HG03196 (cell line): Measurements from ENCODE around the gene OR4D6.
"Not testable (repeated sequence)": the region's sequence is repeated elsewhere in the genome, so short reads cannot be mapped to it uniquely, and the experiment has no call there.

Source experiments
- ATAC-seq: cut with Tn5 transposase; IDR thresholded peaks from one replicate; pipeline ENCODE4 v1.9.1; 2021; ENCODE audit not compliant: unreplicated experiment

Gene OR4D6

DNA sequence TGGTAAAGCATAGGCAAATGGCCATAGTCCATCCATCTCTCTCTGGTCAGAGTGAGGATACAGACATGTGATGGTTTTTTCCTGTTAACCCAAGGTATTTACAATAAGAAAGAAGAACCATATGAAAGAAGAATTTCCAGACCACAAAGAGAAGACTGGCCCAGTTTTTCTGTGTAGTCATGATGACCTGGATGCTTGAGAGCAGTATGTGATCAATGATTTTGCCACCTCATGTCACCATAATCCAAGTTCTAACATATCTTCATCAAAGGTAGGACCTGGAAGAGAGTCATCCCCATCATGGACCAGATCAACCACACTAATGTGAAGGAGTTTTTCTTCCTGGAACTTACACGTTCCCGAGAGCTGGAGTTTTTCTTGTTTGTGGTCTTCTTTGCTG is at the start of gene OR4D6:
Gene OR4D6, plus strand, starts transcription at position 301 of the 400 bp plus-strand sequence. Its CDS starts 0 bp downstream, at position 301.
- ATAC-seq, result no peak

DNA sequence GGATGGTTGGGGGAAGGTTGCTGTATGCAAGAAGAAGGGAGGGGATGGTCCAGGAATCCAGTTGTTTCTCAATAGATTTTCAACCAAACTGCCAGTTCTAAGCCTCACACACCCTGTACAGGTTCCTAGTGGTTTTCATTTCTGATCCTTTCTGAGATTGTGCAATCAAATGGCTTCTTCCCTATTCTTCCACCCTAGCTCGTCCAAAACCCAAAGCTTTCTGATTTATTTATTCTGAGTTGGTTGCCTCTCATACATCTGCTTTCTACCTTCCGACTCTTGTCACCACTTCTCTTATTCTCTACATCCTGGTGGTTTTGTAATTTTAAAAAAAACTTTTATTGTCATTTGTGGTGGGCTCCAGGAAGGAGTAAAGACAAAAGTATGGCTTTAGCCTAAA is 43.1 kb upstream of the OR4D6 start:
- no peak for ATAC-seq

DNA sequence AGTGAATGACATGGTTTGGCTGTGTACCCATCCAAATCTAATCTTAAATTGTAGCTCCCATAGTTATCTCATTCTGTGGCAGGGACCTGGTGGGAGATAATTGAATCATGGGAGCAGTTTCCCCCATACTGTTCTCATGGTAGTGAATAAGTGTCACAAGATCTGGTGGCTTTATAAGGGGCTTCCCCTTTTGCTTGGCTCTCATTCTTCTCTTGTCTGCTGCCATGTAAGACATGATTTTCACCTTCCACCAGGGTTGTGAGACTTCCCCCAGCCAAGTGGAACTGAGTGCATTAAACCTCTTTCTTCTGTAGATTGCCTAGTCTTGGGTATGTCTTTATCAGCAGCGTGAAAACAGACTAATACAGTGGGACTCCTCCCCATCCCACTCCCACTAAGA is 41.6 kb upstream of the OR4D6 start:
- ATAC-seq, result no peak

DNA sequence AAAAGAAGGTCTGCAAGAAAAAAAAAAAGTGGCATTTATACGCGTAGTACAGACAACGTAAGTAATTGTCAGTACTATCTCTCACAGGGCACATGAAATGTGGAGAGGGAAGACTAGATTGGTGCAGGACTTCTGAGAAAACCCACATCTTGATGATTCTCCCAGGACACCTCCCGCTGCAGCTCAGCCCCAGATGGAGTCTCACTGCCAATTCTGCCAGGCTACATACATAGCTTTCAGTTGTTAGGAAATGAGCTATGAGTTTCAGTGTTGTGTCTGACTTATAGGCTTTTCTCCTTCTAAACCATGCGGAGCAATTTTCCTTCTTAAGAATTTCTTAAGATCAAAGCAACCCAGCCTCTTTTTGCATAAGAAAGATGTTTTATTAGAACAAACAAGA is 40.1 kb upstream of the OR4D6 start:
- ATAC-seq, result no peak

DNA sequence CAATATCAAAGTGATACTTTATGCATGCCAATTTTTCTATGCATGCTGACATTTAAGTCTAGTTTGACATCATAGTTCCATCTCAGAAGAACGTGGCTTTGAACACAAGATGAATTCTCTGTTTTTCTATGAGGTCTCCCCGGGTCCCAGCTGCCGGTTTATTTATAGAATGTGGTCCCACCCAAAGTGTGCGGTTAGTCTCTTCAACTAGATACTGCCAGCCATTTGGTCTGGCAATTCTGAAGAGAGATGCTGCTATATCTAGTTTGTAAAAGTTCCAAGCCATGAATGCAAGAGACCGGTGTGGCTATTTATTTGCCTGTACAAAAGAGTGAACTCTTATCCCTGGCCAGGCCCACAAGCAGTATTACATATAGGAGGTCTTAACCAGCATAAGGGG is 39.7 kb upstream of the OR4D6 start:
- no peak for ATAC-seq

DNA sequence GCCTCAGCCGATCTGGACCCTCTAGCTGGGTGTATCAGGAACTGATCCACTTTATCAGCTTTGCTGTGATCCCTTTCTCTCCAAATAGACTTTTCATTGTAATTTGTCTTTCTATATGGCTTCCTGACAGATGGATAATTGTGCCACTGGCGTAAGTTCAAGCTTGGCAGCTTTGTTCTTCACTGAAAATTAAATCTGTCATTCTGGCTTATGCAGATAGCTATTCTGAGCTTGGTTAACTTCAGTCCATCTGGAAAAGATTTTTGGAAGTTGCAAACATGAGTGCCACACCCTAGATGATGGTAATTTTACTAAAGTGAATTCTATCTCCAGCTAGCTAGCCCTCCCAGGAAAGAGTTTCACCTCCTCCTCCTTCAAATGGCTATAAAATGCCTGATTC is 38.6 kb upstream of the OR4D6 start:
- no peak for ATAC-seq

DNA sequence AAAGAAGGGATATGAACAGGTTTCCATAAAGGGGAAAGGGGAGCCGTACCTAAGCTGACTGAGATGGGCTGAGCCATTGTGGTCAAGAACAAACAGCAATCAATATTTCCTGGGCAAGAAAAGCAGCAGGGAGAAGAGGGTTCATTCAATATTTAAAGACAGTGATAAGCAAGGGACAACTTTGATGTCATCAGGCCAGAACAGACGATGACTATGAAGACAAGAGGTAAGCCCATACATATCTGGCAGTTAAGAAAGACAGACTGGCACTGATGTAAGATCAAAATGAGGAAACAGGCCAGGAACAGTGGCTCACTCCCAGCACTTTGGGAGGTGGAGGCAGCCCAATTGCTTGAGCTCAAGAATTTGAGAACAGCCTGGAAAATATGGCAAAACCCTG is 32.9 kb upstream of the OR4D6 start:
- no peak for ATAC-seq

DNA sequence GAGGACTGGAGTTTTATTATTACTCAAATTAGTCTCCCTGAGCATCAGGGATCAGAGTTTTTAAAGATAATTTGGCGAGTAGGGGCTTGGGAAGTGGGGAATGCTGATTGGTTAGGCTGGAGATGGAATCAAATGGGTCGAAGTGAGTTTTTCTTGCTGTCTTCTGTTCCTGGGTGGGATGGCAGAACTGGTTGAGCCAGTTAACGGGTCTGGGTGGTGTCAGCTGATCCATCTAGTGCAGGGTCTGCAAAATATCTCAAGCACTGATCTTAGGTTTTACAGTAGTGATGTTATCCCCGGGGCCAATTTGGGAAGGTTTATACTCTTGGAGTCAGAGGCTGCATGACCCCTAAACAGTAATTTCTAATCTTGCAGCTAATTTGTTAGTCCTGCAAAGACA is 31.6 kb upstream of the OR4D6 start:
- no peak for ATAC-seq

DNA sequence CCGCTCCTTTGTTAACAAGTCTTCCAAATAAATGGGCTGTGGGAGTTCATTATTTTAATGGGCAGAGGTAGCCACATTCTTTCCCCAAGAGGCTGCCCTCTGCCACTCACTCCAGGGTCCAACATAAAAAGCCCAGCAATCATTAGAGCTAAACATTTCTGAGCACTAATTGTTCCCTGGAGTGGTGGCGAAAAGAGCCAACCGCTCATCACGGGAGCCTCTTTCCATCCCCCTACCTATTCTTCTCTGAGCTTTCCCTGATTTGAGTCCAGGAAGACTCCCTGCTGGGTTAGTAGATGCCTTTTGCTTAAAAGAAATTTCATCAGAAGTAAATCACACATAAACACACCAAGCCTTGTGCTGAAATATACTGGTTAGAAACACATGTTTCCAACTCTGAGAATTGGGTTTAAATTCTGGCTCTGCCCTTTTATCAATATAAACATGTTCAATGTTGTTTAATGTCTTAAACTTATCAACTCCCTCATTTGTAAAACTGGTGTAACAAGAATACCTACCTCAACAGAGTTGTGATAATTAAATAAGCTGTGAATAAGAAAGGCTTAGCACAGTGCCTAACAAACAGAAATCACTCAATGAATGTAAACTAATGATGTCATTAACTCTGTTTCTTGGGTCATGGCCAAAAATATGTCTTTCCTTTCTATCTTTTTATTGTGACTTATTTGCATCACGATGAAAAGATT is 30.2 kb upstream of the OR4D6 start, which contains the start of gene OR5A2:
Gene OR5A2, minus strand, starts transcription at position 53 of the 707 bp plus-strand sequence. CDS start 3,460 bp downstream, outside the sequence.
- ATAC-seq, result no peak

DNA sequence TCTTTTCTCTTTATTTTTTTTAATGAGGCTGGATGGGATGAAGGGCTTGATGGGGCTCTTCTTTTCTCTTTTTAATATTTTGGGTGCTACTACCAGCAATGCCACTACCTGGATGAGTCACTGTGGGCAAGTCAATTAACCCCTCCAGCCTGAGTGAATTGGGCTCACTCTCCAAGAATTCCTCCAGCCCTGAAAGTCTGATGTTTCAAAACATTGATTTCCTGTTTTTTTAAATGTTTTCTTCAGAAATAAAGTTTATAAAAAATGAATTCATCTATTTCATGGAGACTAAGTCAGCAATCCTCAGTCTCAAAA is 29.7 kb upstream of the OR4D6 start:
- ATAC-seq, result no peak

DNA sequence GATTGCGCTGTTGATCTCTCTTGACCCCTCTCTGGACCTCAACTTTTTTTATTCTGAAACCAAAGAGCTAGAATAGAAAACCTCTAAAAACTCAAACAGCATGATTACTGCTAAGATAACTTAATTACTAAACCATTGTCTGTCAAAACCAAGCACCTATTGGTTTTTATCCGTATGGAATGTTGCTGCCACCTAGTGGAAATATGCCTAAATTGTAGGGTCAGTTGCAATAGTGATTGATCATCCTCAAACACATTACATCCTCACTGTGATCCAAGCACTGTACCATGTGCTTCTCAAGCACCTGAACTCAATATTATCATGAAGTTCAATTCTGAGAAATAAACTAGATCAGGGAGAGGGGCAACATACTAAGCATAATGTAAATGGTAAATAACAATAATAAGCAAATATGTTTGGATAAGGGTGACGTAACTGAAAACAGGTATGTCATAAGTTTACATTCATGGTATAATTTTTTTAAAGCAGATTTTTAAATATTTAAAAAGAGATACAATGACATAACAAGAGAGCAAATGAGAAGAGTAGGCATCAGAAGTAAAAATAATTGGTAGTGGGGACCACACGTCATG is 26.7 kb upstream of the OR4D6 start:
- no peak for ATAC-seq

DNA sequence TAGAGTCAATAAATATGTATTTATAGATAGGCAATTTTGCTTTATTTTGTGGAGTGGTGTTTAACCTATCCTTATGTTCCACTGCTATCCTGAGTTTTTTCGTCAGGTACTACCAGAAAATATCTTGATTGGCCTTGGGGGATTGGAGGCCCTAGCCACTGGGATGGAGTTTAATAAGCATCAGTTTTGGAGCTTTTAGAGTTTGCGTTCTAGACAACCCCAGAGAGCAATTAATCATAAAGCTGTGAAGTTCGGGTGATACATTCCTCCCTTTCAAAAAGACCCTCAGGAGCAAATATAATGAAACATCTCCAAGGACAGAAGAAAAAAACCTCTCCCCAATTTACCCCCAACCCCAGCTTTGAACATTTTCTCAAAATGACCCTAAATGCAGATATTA is 20.6 kb upstream of the OR4D6 start, which contains the start of gene OR5A1:
Gene OR5A1, plus strand, starts transcription at position 301 of the 400 bp plus-strand sequence. CDS start 6,700 bp downstream, outside the sequence.
- no peak for ATAC-seq

DNA sequence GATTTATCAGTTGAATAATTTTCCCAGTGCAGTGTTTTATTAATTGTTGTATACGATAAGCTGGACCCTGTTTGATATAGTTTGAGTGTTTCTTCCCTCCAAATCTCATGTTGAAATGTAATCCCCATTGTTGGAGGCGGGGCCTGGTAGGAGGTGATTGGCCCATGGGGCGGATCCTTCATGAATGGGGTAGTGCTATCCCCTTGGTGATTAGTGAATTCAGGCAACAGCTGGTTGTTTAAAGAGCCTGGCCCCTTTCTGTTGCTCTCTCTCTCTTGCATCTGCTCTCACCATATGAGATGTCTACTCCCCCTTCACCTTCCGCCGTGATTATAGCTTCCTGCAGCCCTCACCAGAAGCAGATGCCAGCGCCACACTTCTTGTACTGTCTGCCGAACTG is 19.0 kb upstream of the OR4D6 start:
- no peak for ATAC-seq

DNA sequence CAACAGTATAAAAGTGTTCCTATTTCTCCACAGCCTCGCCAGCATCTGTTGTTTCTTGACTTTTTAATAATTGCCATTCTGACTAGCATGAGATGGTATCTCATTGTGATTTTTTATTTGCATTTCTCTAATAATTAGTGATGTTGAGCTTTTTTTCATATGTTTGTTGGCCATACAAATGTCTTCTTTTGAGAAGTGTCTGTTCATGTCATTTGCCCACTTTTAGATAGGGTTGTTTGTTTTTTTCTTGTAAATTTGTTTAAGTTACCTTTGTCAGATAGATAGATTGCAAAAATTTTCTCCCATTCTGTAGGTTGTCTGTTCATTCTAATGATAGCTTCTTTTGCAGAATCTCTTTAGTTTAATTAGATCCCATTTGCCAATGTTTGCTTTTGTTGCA is 11.1 kb upstream of the OR4D6 start:
- ATAC-seq, result not testable (repeated sequence)

DNA sequence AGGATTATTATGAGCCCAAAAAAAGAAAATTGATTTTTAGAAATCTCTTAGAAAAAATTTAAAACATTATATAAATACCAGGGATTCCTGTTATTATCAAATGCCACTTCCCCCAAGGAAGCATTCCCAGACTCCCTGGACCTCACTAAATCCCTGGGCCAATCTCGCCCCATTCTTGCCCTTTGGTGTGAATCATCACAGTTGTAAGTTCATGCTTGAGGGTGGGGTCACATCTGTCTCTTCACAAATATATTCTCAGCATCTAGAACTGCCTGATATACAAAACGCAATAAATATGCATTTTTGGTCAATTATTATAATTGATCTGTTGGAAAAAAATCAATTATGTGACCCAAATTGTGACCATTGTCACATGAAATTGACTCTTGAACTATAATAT is 8.3 kb upstream of the OR4D6 start:
- ATAC-seq, result no peak

DNA sequence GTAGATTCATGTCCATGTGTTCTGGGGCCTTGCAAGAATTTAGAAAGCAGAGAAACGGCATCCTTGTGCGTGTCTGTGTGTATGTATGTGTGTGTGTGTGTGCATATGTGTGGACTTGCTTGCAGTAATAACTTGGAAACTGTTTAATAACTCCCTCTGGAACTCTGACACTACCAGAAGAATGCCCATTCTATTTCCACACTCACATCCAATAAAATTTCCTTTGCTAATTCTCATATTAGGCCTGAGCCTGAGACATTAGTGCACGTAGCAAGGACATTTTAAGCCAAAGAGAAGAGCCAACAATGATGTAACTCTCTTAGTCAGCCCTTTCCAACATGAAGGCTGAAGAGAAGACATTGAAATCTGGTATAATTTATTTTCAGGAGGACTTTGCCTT is 3.2 kb downstream of the OR4D6 start:
- no peak for ATAC-seq

DNA sequence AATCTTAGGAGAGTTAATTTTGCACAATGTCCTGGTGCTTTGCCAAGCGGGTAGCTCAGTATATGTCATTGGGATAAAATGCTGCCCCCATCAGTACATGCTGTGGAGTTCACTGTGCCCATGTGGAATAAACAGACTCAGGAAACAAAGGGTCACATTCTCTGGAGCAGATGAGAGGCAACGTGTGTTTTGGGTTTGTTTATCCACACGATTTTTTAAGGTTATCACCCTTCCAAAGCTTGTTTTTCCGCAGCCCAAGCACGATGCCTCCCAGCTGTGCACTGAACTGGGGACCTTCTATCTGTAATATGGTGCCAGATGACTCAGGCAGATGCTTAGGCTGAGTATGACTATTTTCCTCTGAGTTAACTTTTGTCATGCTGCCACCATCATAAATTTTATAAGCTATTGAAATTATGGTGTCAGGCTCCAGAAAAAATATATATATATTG is 6.5 kb downstream of the OR4D6 start:
- no peak for ATAC-seq

DNA sequence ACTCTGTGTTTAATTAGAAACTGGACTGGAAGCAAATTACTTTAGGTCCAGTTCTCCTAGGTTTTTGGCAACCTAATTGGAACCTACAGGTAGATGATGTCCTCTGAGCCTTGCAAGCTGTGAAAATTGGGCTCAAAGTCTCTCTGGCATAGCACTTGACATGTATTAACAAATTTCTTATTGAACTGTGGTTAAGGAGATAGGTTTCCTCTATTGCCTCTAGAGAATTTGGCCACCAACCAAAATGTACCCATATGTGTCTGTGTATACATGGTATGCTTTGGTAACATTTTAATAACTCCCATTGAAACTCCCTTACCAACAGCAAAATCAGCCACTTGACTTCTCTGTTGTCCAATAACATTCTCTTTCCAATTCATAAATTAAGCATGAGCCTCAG is 16.3 kb downstream of the OR4D6 start, which contains the start of gene OR4D10:
Gene OR4D10, plus strand, starts transcription at position 301 of the 400 bp plus-strand sequence. CDS start 4,115 bp downstream, outside the sequence.
- ATAC-seq, result no peak

DNA sequence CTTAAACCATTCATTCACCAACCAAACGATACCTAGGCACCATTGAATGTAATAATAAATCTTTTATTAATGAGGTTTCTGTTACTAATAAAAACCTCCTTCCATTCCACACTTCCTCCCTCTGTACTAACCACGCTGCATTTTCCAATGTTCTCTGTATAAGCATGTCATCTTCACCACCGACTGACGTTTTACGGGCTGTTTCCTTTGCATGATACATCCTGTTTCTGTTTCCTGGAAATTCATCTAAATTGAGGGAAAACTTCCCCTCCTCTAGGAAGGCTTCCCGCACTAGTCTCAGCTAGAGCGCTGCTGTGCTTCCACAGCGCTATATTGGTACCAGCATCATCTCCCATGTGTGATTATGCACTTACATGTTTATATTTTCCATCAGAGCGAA is 18.4 kb downstream of the OR4D6 start:
- ATAC-seq, result no peak

DNA sequence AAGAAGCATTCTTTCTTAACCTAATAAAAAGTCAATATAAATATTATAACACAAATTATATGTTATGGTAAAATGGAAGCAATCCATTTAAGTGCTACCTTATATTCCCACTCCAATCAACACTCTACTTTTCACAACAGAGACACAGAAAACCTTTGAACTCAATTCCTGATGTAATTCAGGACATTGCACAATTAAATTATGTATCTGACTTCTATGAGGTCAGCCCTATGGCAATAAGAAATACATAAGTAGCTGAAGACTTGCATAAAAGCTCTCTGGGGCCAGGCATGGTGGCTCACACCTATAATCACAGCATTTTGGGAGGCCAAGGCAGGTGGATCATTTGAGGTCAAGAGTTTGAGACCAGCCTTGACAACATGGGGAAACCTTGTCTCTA is 23.1 kb downstream of the OR4D6 start:
- ATAC-seq, result no peak

DNA sequence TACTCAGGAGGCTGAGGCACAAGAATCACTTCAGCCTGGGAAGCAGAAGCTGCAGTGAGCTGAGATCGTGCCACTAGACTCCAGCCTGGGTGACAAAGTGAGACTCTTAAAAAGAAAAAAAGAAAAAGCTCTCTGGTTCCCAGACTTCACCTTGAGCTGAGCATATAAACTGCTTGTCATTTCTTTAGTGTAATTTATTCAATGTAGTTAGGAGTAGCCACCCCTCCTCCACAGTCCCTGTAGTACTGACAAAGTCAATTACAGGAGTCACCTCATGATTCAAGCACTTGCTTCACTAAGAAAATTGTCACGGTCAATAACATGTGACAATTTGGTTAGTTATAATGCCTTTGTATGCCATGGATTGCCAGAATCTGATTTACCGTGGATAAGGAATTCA is 23.6 kb downstream of the OR4D6 start:
- no peak for ATAC-seq

DNA sequence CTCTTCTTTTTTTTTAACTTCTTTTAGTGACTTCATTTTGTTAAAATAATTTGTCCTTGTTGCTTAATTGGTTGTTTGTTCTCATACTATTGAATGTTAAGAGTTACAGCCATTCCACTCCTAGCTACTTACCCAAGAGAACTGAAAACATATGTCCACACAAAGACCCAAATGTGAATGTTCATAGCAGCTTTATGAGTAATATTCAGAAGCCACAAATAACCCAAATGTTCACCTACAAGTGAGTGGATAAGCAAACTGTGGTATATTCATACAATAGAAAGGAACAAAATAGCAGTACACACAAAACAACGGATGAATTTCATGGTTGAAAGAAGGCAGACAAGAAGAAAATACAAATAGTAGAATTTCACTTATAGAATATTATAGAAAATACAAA is 45.2 kb downstream of the OR4D6 start:
- ATAC-seq, result no peak

DNA sequence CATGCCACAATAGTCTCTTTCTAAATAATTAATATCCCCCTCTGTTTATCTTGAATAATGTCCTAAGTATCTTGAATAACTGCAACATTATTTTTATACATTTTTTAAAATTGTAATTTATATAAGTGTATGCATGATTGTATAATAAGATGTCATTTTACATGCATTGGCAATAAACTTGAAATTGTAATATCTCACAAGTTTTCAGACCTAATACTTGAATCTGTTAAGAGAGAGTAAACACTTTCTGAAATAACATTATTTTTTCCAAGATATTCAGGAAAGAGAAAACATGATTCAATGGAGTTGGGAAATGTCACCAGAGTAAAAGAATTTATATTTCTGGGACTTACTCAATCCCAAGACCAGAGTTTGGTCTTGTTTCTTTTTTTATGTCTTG is 46.5 kb downstream of the OR4D6 start, which contains the start of gene OR4D11:
Gene OR4D11, plus strand, starts transcription at position 301 of the 400 bp plus-strand sequence. Its CDS starts 0 bp downstream, at position 301.
- ATAC-seq, result no peak
